ENCODE measurements around the gene TXNRD2. TPM values are rescaled to one million over a fixed set of nuclear protein-coding genes. Genes with fewer than 3 reads are reported as not detected.

TXNRD2 gene
- total RNA-seq, 1 donor from 2014 or later = 19.7 TPM

DNA sequence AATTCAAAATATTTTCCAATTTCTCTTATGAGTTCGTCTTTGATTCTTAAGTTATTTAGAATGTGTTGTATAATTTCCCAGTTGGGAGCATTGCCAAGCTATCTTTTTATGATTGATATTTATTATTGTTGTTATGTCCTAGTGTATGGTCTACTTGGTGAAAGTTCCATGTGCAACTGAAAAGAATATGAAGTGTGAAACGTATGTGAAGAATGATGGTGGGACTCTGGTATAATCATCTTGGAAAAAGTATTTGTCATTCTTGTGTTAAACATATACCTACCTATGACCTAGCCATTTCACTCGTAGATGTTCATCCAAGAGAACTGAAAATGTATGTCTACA is 75.0 kb downstream of the TXNRD2 start:
- intact Hi-C loops (cut with micrococcal nuclease) = no loop called here

DNA sequence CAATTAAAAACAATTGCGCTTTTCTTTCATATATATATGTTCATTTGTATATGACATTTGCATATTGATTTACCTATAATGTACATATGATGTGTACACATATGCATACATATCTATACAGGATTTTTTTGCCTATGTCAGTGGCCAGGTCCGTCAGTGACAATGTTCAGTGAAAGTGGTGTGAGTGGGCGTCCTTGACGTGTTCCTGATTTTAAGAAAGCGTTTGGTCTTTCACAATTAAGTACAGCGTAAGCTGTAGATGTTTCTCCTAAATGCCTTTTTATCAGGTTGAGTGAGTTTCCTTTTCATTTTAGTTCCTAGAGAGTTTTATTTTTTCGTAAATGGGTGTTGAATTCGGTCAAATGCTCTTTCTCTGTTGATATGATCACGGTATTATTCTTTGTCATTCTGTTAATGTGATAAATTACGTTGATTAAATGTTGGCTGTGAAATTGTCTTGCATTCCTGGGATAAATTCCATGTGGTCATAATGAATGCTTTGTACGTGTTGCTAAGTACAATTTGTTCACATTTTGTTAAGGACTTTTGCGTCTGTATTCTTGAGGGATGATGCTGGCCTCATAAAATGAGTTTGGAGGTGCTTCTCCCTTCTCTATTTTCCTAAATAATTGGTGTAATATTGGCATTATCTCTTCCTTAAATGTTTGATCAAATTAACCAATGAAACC is 76.3 kb downstream of the TXNRD2 start:
- intact Hi-C loops (cut with micrococcal nuclease) = no loop called here

DNA sequence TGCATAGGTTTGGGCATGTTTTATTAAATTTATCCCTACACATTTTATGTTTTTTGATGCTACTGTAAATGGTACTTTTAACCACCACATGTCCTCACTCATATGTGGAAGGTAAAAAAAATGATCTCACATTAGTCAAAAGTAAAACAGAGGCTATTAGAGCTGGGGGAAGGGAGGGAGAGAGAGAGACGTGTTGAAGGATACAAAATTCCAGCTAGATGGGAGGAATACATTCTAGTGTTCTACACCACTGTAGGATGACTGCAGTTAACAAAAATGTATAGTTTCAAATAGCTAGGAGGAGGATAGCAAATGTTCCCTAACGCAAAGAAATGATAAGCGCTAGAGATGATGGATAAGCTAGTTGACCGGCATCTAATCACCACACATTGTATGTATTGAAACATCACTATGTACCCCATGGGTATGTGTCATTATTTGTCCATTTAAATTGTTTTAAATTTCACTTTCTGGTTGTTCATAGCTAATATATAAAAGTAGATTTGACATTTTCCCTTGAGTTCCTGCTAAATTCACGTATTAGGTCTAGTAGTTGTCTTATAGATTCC is 77.0 kb downstream of the TXNRD2 start:
- intact Hi-C loops (cut with micrococcal nuclease) = no loop called here

DNA sequence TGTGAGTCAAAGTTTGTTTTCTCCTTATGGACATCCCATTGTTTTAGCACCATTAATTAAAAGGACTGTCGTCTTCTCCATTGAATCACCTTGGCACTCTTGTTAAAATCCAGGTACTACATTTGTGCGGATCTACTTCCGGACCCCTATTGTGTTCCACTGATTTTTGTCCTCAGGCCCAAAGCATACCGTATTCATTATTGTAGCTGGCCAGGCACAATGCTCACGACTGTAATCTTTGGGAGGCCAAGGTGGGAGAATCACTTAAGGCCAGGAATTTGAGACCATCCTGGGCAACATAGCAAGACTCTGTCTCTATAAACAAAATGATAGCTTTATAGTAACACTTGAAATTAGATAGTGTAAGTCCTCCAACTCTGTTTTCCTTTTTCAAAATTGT is 78.0 kb downstream of the TXNRD2 start:
- intact Hi-C loops (cut with micrococcal nuclease) = no loop called here

DNA sequence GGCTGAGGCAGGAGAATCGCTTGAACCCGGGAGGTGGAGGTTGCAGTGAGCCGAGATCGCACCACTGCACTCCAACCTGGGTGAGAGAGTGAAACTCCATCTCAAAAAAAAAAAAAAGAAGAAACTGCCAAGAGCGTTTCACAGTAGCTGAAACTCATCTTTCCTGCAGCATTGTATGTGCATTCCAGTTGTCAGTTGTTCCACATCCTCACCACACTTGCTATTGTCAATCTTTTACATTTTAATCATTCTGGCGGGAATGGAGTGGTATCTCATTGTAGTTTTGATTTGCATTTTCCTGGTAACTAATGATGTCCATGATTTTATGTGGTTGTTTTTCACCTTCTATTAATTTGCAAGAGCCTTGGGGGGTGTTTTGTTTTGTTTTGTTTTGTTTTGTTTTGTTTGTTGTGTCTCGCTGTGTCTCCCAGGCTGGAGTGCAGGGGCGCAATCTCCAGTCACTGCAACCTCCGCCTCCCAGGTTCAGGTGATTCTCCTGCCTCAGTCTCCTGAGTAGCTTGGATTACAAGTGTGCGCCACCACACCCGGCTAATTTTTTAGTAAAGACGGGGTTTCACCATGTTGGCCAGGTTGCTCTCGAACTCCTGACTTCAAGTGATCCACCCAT is 78.9 kb downstream of the TXNRD2 start:
- intact Hi-C loops (cut with micrococcal nuclease) = no loop called here

DNA sequence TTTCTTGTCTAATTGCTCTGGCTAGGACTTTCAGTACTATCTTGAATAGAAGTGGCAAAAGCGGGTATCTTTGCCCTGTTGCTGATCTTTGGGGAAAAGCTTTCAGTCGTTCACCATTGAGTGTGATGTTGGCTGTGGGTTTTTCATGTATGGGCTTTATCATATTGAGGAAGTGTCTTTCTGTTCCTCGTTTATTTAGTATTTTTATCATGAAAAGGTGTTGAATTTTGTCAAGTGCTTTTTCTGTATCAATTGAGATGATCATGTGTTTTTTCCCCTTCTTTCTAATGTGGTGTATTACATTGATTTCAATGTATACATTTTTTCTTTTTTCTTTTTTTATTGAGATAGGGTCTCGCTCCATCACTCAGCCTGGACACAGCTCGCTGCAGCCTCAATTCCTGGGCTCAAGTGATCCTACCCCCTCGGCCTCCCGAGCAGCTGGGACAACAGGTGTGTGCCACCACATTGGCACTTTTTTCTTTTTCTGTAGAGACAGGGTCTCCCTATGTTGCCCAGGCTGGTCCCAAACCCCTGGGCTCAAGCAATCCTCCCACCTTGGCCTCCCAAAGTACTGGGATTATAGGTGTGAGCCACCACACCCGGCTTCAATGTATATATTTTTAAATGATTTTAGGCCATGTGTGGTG is 81.6 kb downstream of the TXNRD2 start:
- intact Hi-C loops (cut with micrococcal nuclease) = loop anchor here (5.0 to 10.0 kb wide), 2 partner anchors 428 to 715 kb away; partner anchors contain the start of genes ESS2, HIRA and MRPL40

DNA sequence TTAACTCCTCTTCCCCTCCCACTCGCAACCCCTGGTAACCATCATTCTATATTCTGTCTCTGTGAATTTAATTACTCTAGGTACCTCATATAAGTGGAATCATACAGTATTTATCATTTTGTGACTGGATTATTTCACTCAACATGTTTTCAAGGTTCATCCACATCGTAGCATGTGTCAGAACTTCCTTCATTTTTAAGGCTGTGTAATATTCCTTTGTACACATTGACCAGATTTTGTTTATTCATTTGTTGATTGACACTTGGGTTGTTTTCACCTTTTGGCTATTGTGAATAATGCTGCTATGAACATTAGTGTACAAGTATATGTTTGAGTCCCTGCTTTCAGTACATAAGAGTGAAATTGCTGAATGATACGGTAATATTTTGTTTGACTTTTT is 84.2 kb downstream of the TXNRD2 start:
- intact Hi-C loops (cut with micrococcal nuclease) = loop anchor here (5.0 to 10.0 kb wide), 2 partner anchors 425 to 713 kb away; partner anchors contain the start of genes ESS2, HIRA and MRPL40

DNA sequence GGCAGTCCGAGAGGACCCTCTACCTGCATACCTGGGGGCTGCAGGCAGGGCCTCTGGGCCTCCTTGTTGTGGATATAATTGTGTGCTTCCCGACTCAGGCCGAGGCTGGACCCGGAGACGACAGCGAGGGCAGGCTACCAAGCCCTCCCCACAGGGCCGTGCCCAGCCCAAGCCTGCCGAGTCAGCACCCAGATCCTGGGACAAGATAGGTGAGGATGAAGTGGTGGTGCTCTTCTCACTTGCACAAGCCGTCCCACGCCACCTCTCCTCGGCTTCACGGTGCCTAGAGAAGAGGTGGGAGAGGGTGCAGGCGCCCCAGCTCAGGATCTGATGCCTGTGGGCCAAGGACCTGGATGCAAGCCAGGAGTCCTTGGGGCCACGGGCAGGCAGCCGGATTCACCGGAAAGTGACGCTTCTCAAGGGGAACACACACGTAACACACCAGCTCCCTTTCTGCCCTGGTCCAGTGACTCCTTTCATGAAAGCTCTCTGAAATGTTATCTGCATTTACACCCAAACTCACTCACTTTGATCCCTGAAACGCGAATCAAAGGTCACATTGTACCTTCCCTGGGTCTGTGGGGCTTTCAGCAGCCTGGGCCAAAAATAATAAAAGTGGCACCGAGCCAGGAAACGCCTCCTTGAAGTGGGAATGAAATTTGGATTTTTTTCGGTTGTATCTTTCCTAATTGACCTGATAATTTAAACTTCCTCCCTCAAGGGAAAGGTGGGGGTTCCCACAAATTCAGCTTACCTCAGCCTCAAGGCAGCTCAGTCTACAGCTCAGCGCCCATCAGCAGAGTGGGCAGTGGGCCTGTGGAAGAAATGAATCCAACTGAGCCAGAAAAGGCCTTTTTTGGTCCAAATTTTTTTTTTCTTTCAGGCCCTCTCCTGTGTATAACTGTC is 85.9 kb downstream of the TXNRD2 start:
- intact Hi-C loops (cut with micrococcal nuclease) = loop anchor here (2.0 to 10.0 kb wide), 5 partner anchors 125 to 711 kb away; partner anchors contain the start of genes CDC45, ESS2, HIRA and MRPL40

DNA sequence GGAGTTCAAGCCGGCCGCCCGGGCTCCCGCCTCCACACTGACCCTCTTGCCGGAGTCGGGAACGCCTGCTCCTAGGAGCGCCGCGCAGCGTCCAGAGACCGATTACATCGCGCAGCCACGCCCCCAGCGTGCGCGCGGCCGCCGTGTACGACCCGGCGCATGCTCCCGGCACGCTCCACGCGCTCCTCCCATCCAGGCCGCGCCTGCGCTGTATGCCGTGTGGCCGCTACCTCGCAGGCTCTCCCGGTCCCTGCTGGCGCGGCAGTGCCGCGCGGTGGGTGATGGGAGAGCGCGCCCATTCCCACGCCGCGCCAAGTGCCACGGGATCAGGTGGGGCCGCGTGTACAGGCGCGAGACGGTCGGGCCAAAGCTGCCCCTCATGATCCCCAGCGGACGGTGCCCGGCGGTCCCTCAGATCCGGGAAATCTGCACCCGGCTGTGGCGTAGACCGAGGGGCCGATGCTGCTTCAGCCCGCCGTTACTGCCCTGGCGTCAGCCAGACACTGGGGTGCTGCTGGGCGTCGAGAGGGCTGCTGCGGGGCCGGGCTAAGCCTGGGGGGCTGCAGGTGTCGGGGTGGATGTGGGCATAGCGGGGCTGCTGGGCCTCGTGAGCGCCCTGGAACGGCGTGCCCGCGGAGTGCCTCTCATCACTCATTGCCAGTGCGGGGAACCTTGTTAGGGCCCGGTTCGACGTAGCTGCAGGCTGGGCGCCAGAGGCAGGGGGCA is 86.7 kb downstream of the TXNRD2 start, which contains the start of the genes GNB1L and RTL10:
Gene GNB1L, minus strand, starts transcription at position 97 of the 726 bp plus-strand sequence. CDS start 33,519 bp downstream, outside the sequence.
Gene RTL10, minus strand, starts transcription at position 97 of the 726 bp plus-strand sequence. CDS start 2,613 bp downstream, outside the sequence.
- intact Hi-C loops (cut with micrococcal nuclease) = loop anchor here (1.0 to 10.0 kb wide), 8 partner anchors 36 to 710 kb away; partner anchors contain the start of genes CDC45, COMT, ESS2 and HIRA

DNA sequence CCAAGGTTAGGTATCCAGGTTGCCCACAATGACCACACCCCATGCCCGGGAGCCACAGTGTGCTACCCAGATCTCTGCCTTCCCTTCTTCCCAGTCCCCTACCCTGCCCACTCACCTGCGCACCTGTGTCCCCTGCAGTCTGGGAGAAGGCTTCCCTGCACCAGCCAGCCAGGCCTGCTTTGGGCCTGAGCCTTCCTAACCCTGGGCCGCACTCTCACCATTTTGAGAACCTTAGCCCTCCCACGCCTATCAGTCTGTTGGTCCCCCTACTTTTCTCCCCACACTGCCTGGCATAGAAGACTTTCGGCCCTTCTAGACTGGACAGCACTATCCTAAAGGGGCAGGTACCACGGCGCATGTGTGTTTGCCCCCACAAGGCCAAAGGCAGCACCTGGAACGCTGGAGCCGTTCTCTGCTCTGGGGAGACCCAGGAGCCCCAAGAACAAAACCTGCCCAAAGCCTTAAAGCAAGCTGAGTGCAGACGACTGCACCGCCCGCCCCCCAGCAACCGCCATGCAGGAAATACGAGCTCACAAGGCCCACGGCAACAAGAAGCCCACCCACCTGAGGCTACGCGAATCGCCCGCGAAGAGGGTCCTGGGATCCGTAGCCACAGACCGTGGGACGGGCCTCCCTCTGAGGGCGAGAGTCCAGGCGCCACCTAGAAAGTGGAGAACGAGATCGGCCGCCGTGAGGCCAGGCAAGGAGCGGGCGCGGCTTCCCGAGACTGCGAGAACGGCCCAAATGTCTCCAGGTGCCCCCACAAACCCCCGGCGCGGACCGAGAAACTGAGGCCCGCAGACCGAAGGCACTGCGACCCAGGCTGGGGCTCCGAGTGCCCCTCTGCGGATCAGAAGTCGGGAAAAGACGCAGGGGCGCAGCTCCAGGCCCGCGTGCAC is 87.5 kb downstream of the TXNRD2 start:
- intact Hi-C loops (cut with micrococcal nuclease) = loop anchor here (1.0 to 10.0 kb wide), 7 partner anchors 37 to 709 kb away; partner anchors contain the start of genes CDC45, COMT, ESS2 and RANBP1

DNA sequence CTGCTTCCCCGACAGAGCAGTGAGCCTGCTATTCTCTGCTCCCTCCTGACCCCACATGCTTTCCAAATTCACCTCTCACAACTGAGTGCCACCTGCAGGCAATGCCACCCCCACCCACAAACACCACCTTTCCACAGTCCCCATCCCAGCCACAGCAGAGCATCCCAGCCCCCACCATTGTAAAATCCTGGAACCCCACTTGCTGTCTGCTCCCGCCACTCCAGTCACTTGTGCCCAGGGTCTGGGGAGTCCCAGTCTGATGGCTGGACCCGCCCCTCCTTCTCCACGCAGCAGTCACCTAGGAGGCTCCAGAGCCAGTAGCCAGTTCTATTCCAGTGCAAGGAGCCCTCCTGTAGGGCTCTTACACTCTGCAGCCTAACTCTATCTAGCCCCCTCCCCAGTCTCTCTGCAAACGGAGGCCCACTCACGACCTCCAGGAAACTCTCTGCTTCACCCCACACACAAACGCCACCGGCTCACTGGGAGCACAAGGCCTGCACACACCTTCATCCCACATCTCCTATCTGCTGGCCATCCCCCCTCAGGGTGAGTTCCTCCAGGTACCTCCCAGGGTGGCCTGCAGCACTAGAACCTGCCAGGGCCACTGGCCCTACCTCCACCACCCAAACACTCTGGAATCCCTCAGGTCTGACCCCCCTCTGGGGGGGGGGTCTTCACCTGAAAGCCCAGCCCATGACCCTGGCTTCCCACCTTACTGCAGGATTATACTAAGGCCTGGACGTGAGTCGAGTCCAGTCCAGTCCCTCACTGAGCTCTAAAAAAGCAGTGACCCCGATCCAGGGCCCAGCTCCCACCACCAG is 88.3 kb downstream of the TXNRD2 start:
- intact Hi-C loops (cut with micrococcal nuclease) = loop anchor here (10.0 kb wide), 1 partner anchor 708 kb away; the partner anchor contains the start of gene ESS2

DNA sequence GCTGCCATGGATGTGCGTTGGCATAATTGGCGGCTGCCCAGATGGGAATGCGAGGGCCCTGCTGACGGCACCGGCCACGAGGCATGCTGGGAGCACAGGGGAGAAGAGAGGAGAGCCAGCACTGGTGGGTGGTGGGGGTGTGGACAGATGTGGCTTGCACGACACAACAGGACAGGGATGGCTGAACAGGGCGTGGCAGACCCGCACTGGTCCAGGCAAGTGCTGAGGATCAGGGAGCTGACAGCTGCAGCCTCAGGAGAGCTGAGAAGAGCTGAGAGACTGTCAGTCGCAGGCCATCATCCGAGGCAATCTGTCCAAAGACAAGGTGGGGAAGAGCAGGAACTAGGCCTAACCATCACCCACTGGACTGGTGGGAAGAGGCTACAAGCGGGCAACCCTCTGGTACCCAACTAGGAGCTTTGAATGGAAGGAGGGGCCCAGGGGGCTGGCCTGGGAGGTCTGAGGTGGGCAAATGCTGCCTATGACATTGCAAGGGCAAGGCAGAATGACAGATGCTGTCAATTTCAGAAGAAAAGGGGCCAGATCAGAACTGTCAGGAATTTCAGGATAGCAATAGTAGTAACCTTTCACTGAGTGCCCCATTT is 89.3 kb downstream of the TXNRD2 start:
- intact Hi-C loops (cut with micrococcal nuclease) = loop anchor here (10.0 kb wide), 1 partner anchor 707 kb away; the partner anchor contains the start of gene ESS2

DNA sequence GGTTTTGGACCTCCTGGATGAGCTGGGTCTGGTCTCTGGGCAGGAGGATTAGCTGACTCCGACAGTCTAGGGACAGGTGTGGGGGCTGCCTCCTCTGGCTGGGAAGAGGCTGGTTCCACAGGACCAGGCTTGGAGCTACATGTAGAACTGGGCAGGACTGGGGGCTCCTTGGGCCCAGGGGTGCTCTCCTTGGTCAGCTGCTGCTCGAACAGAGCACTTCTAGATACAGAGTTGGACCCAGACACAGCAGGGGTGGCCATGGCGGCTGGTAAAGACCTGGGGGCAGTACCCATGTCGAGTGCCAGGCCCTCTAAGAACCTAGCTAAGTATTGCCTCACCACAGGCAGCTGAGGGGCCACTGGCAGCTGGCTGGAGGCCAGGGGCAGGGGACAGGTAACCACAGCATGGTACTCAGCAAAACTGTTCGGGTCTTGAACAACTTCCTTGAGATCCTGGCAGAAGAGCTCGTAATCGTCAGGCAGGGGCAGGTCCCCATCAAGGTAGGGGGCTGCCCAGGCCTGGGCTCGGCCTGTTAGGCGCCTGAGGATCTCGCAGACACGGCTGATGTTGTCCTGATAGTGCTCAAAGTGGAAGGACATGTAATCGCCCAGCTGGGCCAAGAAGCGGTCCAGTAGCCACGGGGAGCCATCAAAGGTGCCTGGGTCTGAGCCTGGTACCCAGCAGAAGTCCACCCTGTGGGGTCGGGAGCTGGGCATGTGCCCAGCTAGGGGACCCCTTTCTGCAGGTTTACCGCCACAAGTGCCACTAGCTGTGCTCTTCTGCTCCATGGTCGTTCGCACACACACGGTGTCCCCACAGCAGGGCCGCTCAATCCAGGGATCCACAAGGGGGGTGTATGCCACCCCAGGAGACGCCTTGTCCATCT is 90.1 kb downstream of the TXNRD2 start:
- intact Hi-C loops (cut with micrococcal nuclease) = loop anchor here (10.0 kb wide), 1 partner anchor 707 kb away; the partner anchor contains the start of gene ESS2

DNA sequence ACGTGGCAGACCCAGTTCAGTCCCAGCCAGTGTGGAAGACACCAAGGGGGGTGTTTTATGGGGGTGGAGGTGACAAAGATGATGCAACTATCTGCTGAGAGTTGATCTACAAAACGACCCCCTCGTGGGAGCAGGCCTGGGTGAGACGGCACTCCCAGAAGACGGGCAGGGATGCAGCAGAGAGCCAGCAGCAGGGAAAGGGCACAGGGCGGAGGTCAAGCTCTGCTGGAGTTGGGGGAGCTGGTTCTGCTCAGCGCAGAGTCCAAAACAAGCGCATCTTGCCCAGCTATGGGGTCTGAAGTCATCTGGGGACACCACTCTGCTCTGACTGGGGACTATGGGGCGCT is 90.9 kb downstream of the TXNRD2 start:
- intact Hi-C loops (cut with micrococcal nuclease) = loop anchor here (10.0 kb wide), 1 partner anchor 706 kb away; the partner anchor contains the start of gene ESS2

DNA sequence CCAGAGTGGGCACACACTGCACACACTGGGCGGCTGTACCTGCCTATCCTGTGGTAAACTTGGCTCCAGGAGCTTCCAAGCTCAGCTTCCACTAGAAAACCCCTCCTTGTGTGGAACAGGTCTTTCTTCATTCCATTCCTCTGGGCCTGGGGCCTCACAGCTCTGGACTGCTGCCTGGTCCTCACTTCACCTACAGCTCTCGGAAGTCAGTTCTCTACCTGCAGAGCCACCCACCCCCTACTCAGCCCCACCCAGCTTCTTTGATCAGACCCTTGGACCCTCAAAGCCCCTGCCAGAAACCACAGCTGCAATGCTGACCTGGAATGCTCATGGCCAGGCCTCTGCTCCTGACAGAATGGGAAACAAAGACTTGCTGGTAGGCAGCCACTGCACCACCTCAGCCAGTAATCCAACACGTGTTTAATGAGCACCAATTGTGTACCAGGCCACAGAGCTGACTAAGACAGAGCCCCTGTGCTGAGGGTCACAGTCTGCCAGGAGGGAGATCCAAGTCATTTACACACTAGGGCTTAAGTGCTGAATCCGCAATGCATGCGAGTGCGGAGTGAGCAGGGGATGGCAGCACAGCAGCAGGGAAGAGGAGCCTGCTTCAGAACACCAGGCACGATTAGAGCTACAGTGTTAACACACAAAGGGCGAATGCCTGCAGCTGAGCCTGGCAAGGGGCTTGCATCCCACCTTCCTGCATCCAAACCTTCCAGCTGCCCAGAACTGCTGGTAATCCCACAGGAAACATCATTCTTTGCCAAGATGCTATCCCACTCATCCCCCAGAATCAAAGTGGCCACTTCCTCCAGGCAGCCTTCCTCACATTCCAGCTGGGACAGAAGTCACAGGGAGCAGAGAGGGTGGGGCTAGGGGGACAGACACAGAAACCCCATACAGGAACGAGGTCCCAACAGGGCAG is 91.5 kb downstream of the TXNRD2 start:
- intact Hi-C loops (cut with micrococcal nuclease) = loop anchor here (10.0 kb wide), 1 partner anchor 705 kb away; the partner anchor contains the start of gene ESS2
